Cardiac muscle cell (in vitro differentiated cells and primary cell): ENCODE data around the gene CTCFL. TPM values are rescaled to one million over a fixed set of nuclear protein-coding genes. Genes with fewer than 3 reads are reported as not detected.

Experiments used
- DNase-seq, 2 donors: peaks; one replicate each; pipeline versions ENCODE4 v3.0.0 to v3.0.0-alpha.2; 2010 to 2017; ENCODE audit warnings: low read depth in 1 of 2, low spot score in 1 of 2
- H3K27ac ChIP-seq: fragments of 200-600 bp; sonication (generic); 2 replicates; pipeline ENCODE4 v1.5.1; 2016
- H3K27me3 ChIP-seq: fragments of 200-600 bp; sonication (generic); 2 replicates; pipeline ENCODE4 v1.6.0; 2016; ENCODE audit warnings: control low read depth
- H3K36me3 ChIP-seq: fragments of 200-600 bp; sonication (generic); 2 replicates; pipeline ENCODE4 v1.5.1; 2016; ENCODE audit warnings: control low read depth
- H3K4me1 ChIP-seq: fragments of 200-600 bp; sonication (generic); 2 replicates; pipeline ENCODE4 v1.8.1; 2017; ENCODE audit warnings: low read depth, mild to moderate bottlenecking, mixed run types
- H3K4me3 ChIP-seq: fragments of 200-600 bp; sonication (generic); 2 replicates; pipeline ENCODE4 v1.5.1; 2016; ENCODE audit warnings: mild to moderate bottlenecking
- H3K9me3 ChIP-seq: fragments of 200-600 bp; sonication (generic); 2 replicates; pipeline ENCODE4 v1.5.1; 2017; ENCODE audit warnings: low read depth, mild to moderate bottlenecking, control low read depth
- polyA plus RNA-seq: library from polyadenylated mRNA; unstranded; fragments of >200 nt; fragmentation: Nextera tagmentation; extraction: Ambion mirVana; gene quantifications from 2 replicates; pipeline ENCODE4 v1.2.1, GENCODE V29; 2016
- total RNA-seq: library from RNA; depleted of rRNA; stranded (reverse); fragments of >200 nt; gene quantifications from 2 replicates; pipeline ENCODE4 v1.2.3, GENCODE V29; 2016
- TF ChIP-seq, protein P1 (sequence below): IDR thresholded peaks from 2 replicates; pipeline ENCODE4 v1.5.1; 2012; ENCODE audit warnings: low read depth, mild to moderate bottlenecking, low read length

CTCFL gene
- total and polyA plus RNA-seq, 2 experiments from 2014 or later: 0.09 TPM; not detected in 1

DNA sequence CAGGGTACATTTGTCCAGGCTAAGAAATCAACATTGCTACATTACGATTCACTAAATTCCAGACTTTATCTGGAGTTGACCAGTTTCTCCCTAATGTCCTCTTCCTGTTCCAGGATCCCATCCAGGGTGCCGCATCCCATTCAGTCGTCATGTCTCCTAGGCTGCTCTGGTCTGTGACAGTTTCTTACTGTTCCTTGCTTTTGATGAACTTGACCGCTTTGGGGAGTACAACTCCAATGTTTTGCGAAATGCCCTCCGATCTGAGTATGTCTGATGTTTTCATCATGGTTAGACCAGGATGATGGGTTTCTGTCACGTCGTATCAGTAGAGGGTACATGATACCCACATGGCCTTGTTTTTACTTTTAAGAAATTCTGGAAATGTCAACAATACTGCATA, 62.2 kb downstream of the CTCFL start:
- Histone ChIP-seq H3K27ac (peak overlapping the region; percentile 92), H3K36me3 (no peaks in the 10 kb centered on the region), H3K9me3 (no peaks in the 10 kb centered on the region), H3K4me1 (peaks cover 34% of the 10 kb centered on the region), H3K4me3 (no peak overlapping the region), H3K27me3 (no peaks in the 10 kb centered on the region)
- TF ChIP-seq, protein P1, sequence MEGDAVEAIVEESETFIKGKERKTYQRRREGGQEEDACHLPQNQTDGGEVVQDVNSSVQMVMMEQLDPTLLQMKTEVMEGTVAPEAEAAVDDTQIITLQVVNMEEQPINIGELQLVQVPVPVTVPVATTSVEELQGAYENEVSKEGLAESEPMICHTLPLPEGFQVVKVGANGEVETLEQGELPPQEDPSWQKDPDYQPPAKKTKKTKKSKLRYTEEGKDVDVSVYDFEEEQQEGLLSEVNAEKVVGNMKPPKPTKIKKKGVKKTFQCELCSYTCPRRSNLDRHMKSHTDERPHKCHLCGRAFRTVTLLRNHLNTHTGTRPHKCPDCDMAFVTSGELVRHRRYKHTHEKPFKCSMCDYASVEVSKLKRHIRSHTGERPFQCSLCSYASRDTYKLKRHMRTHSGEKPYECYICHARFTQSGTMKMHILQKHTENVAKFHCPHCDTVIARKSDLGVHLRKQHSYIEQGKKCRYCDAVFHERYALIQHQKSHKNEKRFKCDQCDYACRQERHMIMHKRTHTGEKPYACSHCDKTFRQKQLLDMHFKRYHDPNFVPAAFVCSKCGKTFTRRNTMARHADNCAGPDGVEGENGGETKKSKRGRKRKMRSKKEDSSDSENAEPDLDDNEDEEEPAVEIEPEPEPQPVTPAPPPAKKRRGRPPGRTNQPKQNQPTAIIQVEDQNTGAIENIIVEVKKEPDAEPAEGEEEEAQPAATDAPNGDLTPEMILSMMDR: no peak
- no peak for DNase-seq

DNA sequence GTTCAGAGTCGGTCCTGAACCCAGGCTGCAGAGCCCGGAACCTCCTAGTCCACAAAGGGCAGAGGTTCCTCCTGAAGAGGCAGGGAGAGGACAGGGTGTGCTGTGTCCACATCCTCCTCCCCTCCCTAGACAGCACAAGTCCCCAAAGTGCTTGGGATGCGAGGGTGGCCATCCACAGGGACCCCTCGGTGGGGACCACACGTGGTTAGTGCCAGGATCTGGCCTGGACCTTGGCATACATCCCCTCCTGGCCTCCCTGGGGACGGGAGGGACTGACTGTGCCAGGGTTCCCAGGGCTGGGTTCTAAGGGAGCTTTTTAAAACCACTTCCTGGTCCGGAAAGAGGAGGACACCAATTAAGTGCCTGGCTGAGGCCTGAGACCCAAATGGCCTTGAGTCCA, 63.2 kb downstream of the CTCFL start:
- no peaks in the 10 kb centered on the region for H3K36me3 ChIP-seq
- no peaks in the 10 kb centered on the region for H3K27me3 ChIP-seq
- no peaks in the 10 kb centered on the region for H3K9me3 ChIP-seq
- peak overlapping the region; percentile 92 for H3K27ac ChIP-seq
- H3K4me3 ChIP-seq: no peak overlapping the region
- peaks cover 34% of the 10 kb centered on the region for H3K4me1 ChIP-seq
- DNase-seq: no peak
- TF ChIP-seq, protein P1: no peak

GRCh38 chr20:57460781-57461465, 64.0 kb downstream of the CTCFL start:
- Histone ChIP-seq H3K4me3 (no peak overlapping the region), H3K27ac (peak overlapping the region; percentile 92), H3K27me3 (no peaks in the 10 kb centered on the region), H3K36me3 (no peaks in the 10 kb centered on the region), H3K9me3 (no peaks in the 10 kb centered on the region), H3K4me1 (peaks cover 34% of the 10 kb centered on the region)
- peak in 1 of 2 donors; percentile 80 for DNase-seq
- TF ChIP-seq, protein P1: no peak

GRCh38 chr20:57459897-57460296, 65.0 kb downstream of the CTCFL start:
- Histone ChIP-seq H3K36me3 (no peaks in the 10 kb centered on the region), H3K9me3 (no peaks in the 10 kb centered on the region), H3K4me1 (peaks cover 42% of the 10 kb centered on the region), H3K27ac (peak overlapping the region; percentile 92), H3K4me3 (no peak overlapping the region), H3K27me3 (no peaks in the 10 kb centered on the region)
- no peak for DNase-seq
- TF ChIP-seq, protein P1: no peak

- Histone ChIP-seq H3K27ac (peak overlapping the region; percentile 92), H3K4me3 (no peak overlapping the region), H3K27me3 (no peaks in the 10 kb centered on the region), H3K4me1 (peaks cover 44% of the 10 kb centered on the region), H3K36me3 (no peaks in the 10 kb centered on the region), H3K9me3 (no peaks in the 10 kb centered on the region)
- DNase-seq: peak in 1 of 2 donors; percentile 24
- TF ChIP-seq, protein P1: no peak
These were observed 65.7 kb downstream of the CTCFL start for GRCh38 chr20:57459278-57459677.
